Measurements from ENCODE around the gene UCP1.
"Not testable (repeated sequence)": the region's sequence is repeated elsewhere in the genome, so short reads cannot be mapped to it uniquely, and the experiment has no call there.

The UCP1 gene

GRCh38 chr4:140556372-140557085 is 12.2 kb downstream of the UCP1 start:
- no peak overlapping the region for H3K4me3 ChIP-seq (ENCODE audit: low read depth, low read length)
- TF ChIP-seq CTCF (IDR thresholded peaks at IDR 0.05; ENCODE audit: borderline replicate concordance, insufficient read depth, low read depth, low read length), result no peak

DNA sequence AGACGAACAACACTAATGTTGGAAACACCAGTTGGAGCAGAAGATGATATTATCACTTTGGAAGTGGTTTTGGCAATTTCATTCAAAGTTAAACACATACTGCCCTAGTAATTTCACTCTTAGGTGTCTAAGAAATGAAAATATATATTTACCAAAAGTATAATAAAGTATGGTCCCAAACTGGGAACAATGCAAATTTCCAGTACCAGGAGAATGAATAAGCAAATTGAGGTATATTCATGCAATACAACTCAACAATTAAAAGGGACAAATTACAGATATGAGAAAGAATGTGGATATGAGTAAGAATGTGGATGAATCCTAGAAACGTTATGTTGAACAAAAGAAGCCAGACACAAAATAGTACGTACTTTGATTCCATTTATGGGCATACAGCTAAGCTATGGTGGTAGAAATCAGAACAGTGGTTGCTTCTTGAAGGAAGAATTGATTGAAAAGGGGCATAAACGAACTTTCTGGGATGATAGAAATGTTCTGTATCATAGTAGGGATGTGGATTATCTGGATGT is 34.7 kb downstream of the UCP1 start:
- H3K4me3 ChIP-seq (ENCODE audit: low read depth, low read length), result no peak overlapping the region
- TF ChIP-seq CTCF (IDR thresholded peaks at IDR 0.05; ENCODE audit: borderline replicate concordance, insufficient read depth, low read depth, low read length), result no peak

GRCh38 chr4:140529434-140529833 is 39.3 kb downstream of the UCP1 start:
- no peak for TF ChIP-seq CTCF (IDR thresholded peaks at IDR 0.05; ENCODE audit: borderline replicate concordance, insufficient read depth, low read depth, low read length)
- H3K4me3 ChIP-seq (ENCODE audit: low read depth, low read length), result no peak overlapping the region

DNA sequence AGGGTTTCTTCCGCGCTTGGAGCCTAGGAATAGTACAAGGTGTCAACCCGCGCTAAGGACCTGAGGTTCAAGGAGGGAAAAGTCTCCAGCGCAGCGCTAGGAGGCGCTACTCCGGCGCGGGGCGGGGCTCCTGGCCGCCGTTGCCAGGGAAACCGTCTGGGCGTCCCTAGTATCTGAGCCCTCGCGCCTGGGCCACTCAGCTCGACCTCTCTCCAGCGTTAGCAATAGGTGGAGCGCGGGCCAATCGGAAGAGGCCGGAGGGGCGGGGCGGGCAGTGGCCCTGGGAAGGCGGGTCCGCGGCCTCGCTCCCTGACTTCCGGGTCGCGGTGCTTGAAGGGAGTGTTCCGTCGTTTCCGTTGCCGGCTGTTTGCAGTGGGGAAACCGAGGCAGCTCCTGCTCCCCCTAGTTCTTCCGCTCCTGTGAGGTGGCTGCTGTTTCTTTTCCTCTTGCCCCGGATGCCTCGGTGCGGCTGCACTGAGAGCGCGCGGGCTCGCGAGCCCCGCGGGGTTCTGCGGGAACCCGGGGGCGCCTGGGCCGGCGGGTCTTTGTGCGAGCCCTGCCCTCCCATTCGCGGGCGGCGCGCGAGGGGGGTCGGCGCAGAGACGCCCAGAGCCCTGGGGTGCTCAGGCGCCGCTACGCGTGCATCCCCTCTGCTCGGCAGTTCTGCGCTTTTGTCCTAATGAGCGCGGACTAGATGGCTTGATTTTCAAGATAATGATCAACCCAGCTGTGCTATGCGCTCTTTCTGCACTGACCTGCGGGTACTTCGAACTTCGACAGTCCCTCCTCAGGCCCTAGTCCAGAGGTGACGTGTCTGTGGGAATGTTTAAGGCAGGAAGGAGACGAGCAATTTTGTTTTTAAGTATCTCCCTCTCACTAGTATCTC is 44.7 kb downstream of the UCP1 start, which contains the start of gene ELMOD2:
Gene ELMOD2, plus strand, starts transcription at position 312 of the 886 bp plus-strand sequence. CDS start 1,261 bp downstream, outside the sequence.
- H3K4me3 ChIP-seq (ENCODE audit: low read depth, low read length), result peak within 1 kb of the TSS; percentile 97
- TF ChIP-seq CTCF (IDR thresholded peaks at IDR 0.05; ENCODE audit: borderline replicate concordance, insufficient read depth, low read depth, low read length), result peak; percentile 97

GRCh38 chr4:140523370-140523856 is 45.3 kb downstream of the UCP1 start:
- no peak for TF ChIP-seq CTCF (IDR thresholded peaks at IDR 0.05; ENCODE audit: borderline replicate concordance, insufficient read depth, low read depth, low read length)
- peak overlapping the region; percentile 31 for H3K4me3 ChIP-seq (ENCODE audit: low read depth, low read length)

GRCh38 chr4:140515423-140515822 is 53.3 kb downstream of the UCP1 start:
- H3K4me3 ChIP-seq (ENCODE audit: low read depth, low read length), result no peak overlapping the region
- no peak for TF ChIP-seq CTCF (IDR thresholded peaks at IDR 0.05; ENCODE audit: borderline replicate concordance, insufficient read depth, low read depth, low read length)

DNA sequence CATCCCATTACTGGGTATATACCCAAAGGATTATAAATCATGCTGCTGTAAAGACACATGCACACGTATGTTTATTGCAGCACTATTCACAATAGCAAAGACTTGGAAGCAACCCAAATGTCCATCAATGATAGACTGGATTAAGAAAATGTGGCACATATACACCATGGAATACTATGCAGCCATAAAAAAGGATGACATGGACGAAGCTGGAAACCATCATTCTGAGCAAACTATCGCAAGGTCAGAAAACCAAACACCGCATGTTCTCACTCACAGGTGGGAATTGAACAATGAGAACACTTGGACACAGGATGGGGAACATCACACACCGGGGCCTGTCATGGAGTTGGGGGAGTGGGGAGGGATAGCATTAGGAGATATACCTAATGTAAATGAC is 55.0 kb downstream of the UCP1 start:
- not testable (repeated sequence) for H3K4me3 ChIP-seq (ENCODE audit: low read depth, low read length)

All from GM12875 (cell line).